HEK293 (cell line): ENCODE results near the gene SOCS1.

Source experiments
- CTCF ChIA-PET: fragments of 350-600 bp; formaldehyde crosslinking; extraction: SDS; loops from one replicate; lab custom pipeline; 2021; ENCODE audit warnings: antibody characterized with exemption; lab: Yijun Ruan, JAX
- POLR2A ChIA-PET: fragments of 300-600 bp; formaldehyde crosslinking; extraction: SDS; loops from one replicate; lab custom pipeline; 2020; ENCODE audit warnings: antibody characterized with exemption, inconsistent platforms; lab: Yijun Ruan, JAX
- H3K27ac ChIP-seq: fragments of 200-500 bp; sonication (Bioruptor generic); 2 replicates; pipeline ENCODE4 v1.5.1; 2014; ENCODE audit warnings: low read depth, low read length, control low read depth, inconsistent platforms; ENCODE audit errors: extremely low read depth
- H3K36me3 ChIP-seq, 2 experiments: fragments of 200-500 bp in 1 of 2; sonication (Bioruptor generic) in 1 of 2; 1 replicate in 1 of 2; 2 replicates in 1 of 2; pipeline ENCODE4 v1.5.1; 2014 to 2017; ENCODE audit warnings: inconsistent platforms in 2 of 2, low read length in 2 of 2; ENCODE audit not compliant: control insufficient read depth in 2 of 2, insufficient read depth in 1 of 2
- H3K4me1 ChIP-seq: fragments of 200-500 bp; sonication (Bioruptor generic); 2 replicates; pipeline ENCODE4 v1.5.1; 2014; ENCODE audit warnings: mild to moderate bottlenecking, low read length, inconsistent platforms; ENCODE audit not compliant: control insufficient read depth, insufficient read depth
- H3K4me3 ChIP-seq: 2 replicates; pipeline ENCODE4 v1.5.1; 2011; ENCODE audit warnings: low read depth, mild to moderate bottlenecking, control low read depth, low read length, moderate library complexity
- H3K9me3 ChIP-seq: fragments of 200-500 bp; sonication (Bioruptor generic); 2 replicates; pipeline ENCODE4 v1.5.1; 2014; ENCODE audit warnings: low read depth, low read length, inconsistent platforms; ENCODE audit not compliant: control insufficient read depth, insufficient read depth
- KLF16 ChIP-seq: fragments of 450-650 bp; formaldehyde crosslinking; IDR thresholded peaks from 2 replicates; pipeline ENCODE4 v1.5.1; 2017; ENCODE audit warnings: missing biosample characterization, missing genetic modification characterization
- KLF9 ChIP-seq: fragments of 450-650 bp; formaldehyde crosslinking; IDR thresholded peaks from 2 replicates; pipeline ENCODE4 v1.5.1; 2016; ENCODE audit warnings: missing biosample characterization, missing genetic modification characterization, low read depth
- OSR2 ChIP-seq: fragments of 450-650 bp; formaldehyde crosslinking; IDR thresholded peaks from 2 replicates; pipeline ENCODE4 v1.5.1; 2016; ENCODE audit warnings: missing biosample characterization, missing genetic modification characterization
- PRDM1 ChIP-seq: fragments of 450-650 bp; formaldehyde crosslinking; IDR thresholded peaks from 2 replicates; pipeline ENCODE4; 2016; ENCODE audit warnings: missing biosample characterization, missing genetic modification characterization
- PRDM10 ChIP-seq: fragments of 450-650 bp; formaldehyde crosslinking; IDR thresholded peaks from 2 replicates; pipeline ENCODE4 v1.5.1; 2016; ENCODE audit warnings: missing biosample characterization, missing genetic modification characterization
- ZBTB1 ChIP-seq: fragments of 450-650 bp; formaldehyde crosslinking; IDR thresholded peaks from 2 replicates; pipeline ENCODE4 v1.5.1; 2016; ENCODE audit warnings: missing biosample characterization, missing genetic modification characterization
- ZBTB10 ChIP-seq: fragments of 450-650 bp; formaldehyde crosslinking; IDR thresholded peaks from 2 replicates; pipeline ENCODE4 v1.5.1; 2016; ENCODE audit warnings: missing biosample characterization, missing genetic modification characterization
- ZBTB20 ChIP-seq: fragments of 450-650 bp; formaldehyde crosslinking; IDR thresholded peaks from 2 replicates; pipeline ENCODE4 v1.5.1; 2016; ENCODE audit warnings: missing biosample characterization, missing genetic modification characterization
- ZBTB48 ChIP-seq: fragments of 450-650 bp; formaldehyde crosslinking; IDR thresholded peaks from 2 replicates; pipeline ENCODE4 v1.5.1; 2016; ENCODE audit warnings: missing biosample characterization, missing genetic modification characterization
- ZFP3 ChIP-seq: fragments of 450-650 bp; formaldehyde crosslinking; IDR thresholded peaks from 2 replicates; pipeline ENCODE4 v1.5.1; 2016; ENCODE audit warnings: low read depth, missing biosample characterization, missing genetic modification characterization
- ZFP37 ChIP-seq: fragments of 450-650 bp; formaldehyde crosslinking; IDR thresholded peaks from 2 replicates; pipeline ENCODE4 v1.5.1; 2016; ENCODE audit warnings: missing biosample characterization, missing genetic modification characterization
- ZNF132 ChIP-seq: fragments of 450-650 bp; formaldehyde crosslinking; IDR thresholded peaks from 2 replicates; pipeline ENCODE4 v1.5.1; 2017; ENCODE audit warnings: missing biosample characterization, missing genetic modification characterization, borderline replicate concordance
- ZNF138 ChIP-seq: fragments of 450-650 bp; formaldehyde crosslinking; IDR thresholded peaks from 2 replicates; pipeline ENCODE4 v1.5.1; 2016; ENCODE audit warnings: missing biosample characterization, missing genetic modification characterization, borderline replicate concordance
- ZNF18 ChIP-seq: fragments of 450-650 bp; formaldehyde crosslinking; IDR thresholded peaks from 2 replicates; pipeline ENCODE4 v1.5.1; 2016; ENCODE audit warnings: missing biosample characterization, missing genetic modification characterization
- ZNF23 ChIP-seq: fragments of 450-650 bp; formaldehyde crosslinking; IDR thresholded peaks from 2 replicates; pipeline ENCODE4 v1.5.1; 2016; ENCODE audit warnings: missing biosample characterization, missing genetic modification characterization, borderline replicate concordance
- ZNF302 ChIP-seq: fragments of 450-650 bp; formaldehyde crosslinking; IDR thresholded peaks from 2 replicates; pipeline ENCODE4 v1.5.1; 2016; ENCODE audit warnings: missing biosample characterization, missing genetic modification characterization, low read depth
- ZNF335 ChIP-seq: fragments of 450-650 bp; formaldehyde crosslinking; conservative IDR thresholded peaks from 2 replicates; pipeline ENCODE4 v1.5.1; 2016; ENCODE audit warnings: missing biosample characterization, missing genetic modification characterization
- ZNF391 ChIP-seq: fragments of 450-650 bp; formaldehyde crosslinking; IDR thresholded peaks from 2 replicates; pipeline ENCODE4 v1.5.1; 2016; ENCODE audit warnings: low read depth, missing biosample characterization, missing genetic modification characterization, borderline replicate concordance
- ZNF423 ChIP-seq: fragments of 450-650 bp; formaldehyde crosslinking; IDR thresholded peaks from 2 replicates; pipeline ENCODE4 v1.5.1; 2016; ENCODE audit warnings: missing biosample characterization, missing genetic modification characterization
- ZNF488 ChIP-seq: fragments of 450-650 bp; formaldehyde crosslinking; IDR thresholded peaks from 2 replicates; pipeline ENCODE4 v1.5.1; 2016; ENCODE audit warnings: missing biosample characterization, missing genetic modification characterization
- ZNF501 ChIP-seq: fragments of 450-650 bp; formaldehyde crosslinking; IDR thresholded peaks from 2 replicates; pipeline ENCODE4 v1.5.1; 2016; ENCODE audit warnings: missing biosample characterization, missing genetic modification characterization
- ZNF510 ChIP-seq: fragments of 450-650 bp; formaldehyde crosslinking; IDR thresholded peaks from 2 replicates; pipeline ENCODE4 v1.5.1; 2018; ENCODE audit warnings: mild to moderate bottlenecking, missing genetic modification characterization, missing biosample characterization; ENCODE audit not compliant: insufficient replicate concordance
- ZNF596 ChIP-seq: fragments of 450-650 bp; IDR thresholded peaks from 2 replicates; pipeline ENCODE4 v1.5.0; 2018; ENCODE audit warnings: missing biosample characterization, mild to moderate bottlenecking, missing genetic modification characterization, moderate library complexity
- ZNF600 ChIP-seq: fragments of 450-650 bp; formaldehyde crosslinking; IDR thresholded peaks from 2 replicates; pipeline ENCODE4 v1.5.1; 2016; ENCODE audit warnings: missing biosample characterization, missing genetic modification characterization
- ZNF629 ChIP-seq: fragments of 450-650 bp; formaldehyde crosslinking; IDR thresholded peaks from 2 replicates; pipeline ENCODE4 v1.5.1; 2017; ENCODE audit warnings: missing biosample characterization, missing genetic modification characterization

The SOCS1 gene

GRCh38 chr16:11234884-11235702 is 20.9 kb downstream of the SOCS1 start:
- no peaks in the 10 kb centered on the region for H3K4me1 ChIP-seq
- H3K36me3 ChIP-seq = no peaks in the 10 kb centered on the region
- no peak overlapping the region for H3K4me3 ChIP-seq
- CTCF ChIA-PET = no interaction called here
- H3K27ac ChIP-seq = no peak overlapping the region
- TF ChIP-seq ZBTB10 (tag by site-specific recombination) (no peak), ZNF600 (no peak), ZNF501 (tag by site-specific recombination) (no peak), ZNF335 (tag by site-specific recombination) (no peak), PRDM1 (tag by site-specific recombination) (no peak), ZBTB1 (no peak), ZNF132 (tag by site-specific recombination) (no peak), ZNF302 (tag by site-specific recombination) (no peak), ZNF391 (tag by site-specific recombination) (no peak), ZBTB48 (tag by site-specific recombination) (no peak), ZNF488 (tag by site-specific recombination) (no peak), ZNF18 (tag by site-specific recombination) (no peak), ZNF138 (tag by site-specific recombination) (no peak), KLF16 (no peak), KLF9 (tag by site-specific recombination) (no peak), ZBTB20 (no peak), OSR2 (tag by site-specific recombination) (no peak)
- TF ChIP-seq, all 188 proteins: peak for 0
- H3K9me3 ChIP-seq = no peaks in the 10 kb centered on the region
- POLR2A ChIA-PET = interaction anchor here (1.6 kb wide), 1 partner anchor 21 kb away, joined by 5 read pairs; the partner anchor contains the start of gene SOCS1

GRCh38 chr16:11233727-11234376 is 22.2 kb downstream of the SOCS1 start:
- Histone ChIP-seq H3K4me1 (no peaks in the 10 kb centered on the region), H3K9me3 (no peaks in the 10 kb centered on the region), H3K4me3 (no peak overlapping the region), H3K27ac (no peak overlapping the region), H3K36me3 (no peaks in the 10 kb centered on the region)
- ChIA-PET CTCF (no interaction called here), POLR2A (no interaction called here)
- TF ChIP-seq ZBTB20 (no peak), ZFP3 (tag by site-specific recombination) (no peak), ZNF423 (tag by site-specific recombination) (no peak), ZFP37 (no peak), ZNF596 (tag by site-specific recombination) (no peak), ZNF629 (tag by site-specific recombination) (no peak), ZBTB1 (no peak), ZNF23 (tag by site-specific recombination) (no peak), PRDM10 (tag by site-specific recombination) (no peak), ZNF510 (tag by site-specific recombination) (no peak)
